ENCODE measurements around the gene ABHD8.

ABHD8 gene

GRCh38 chr19:17332677-17333581 lies 29.7 kb upstream of the ABHD8 start:
- DNase-seq = peak; percentile 64

DNA sequence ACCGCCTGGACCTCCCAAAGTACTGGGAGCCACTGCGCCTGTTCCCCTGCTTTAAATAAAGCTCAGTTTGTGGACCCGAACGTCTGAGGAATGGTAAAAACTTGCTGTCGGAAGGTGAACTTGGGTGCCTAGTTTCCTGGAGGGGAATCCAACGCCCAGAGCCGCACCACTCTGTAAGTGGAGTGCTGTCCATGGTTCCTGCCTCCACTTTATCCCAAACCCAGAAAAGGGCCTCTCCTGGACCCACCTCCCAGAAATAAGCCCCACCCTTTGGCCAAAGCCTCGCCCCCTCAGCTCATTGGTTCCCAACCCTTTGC lies 29.1 kb upstream of the ABHD8 start:
- no peak for DNase-seq

GRCh38 chr19:17331045-17331558 lies 27.9 kb upstream of the ABHD8 start:
- peak; percentile 20 for DNase-seq

DNA sequence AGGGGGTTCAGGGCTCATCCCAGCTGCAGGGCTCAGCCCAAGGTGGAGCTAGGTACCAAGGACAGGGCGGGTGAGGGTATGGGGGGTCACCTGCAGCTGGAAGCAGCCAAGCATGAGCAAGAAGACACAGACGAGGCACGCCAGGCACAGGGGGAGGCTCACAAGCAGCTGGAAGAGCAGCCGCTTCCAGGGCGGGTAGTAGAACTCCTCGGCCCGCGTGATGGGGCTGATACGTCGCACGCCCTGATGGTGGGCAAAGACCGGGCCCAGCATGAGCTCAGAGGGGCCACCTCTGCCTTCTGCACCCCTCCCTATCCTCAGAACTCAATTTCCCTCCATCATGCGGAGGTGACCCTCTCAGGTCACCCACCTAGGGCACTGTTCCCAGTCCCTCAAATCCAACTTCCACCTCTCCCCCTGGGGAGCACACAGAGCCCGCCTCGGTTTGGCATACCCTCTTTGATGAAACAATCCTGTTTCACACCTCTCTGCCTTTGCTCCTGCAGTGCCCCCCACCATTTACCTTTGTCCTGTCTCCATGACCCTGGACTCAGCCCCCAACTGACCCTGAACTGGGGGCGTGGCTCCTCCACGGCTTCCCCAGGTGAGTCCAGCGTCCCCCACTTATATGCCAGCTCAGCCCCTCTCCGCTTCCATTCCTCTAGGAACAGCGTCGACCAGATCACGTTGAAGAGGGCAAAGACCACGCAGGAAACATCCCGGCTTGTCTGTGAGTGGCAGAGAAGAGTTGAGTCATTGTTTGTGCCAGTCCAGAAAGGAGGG lies 27.2 kb upstream of the ABHD8 start:
- DNase-seq = no peak

DNA sequence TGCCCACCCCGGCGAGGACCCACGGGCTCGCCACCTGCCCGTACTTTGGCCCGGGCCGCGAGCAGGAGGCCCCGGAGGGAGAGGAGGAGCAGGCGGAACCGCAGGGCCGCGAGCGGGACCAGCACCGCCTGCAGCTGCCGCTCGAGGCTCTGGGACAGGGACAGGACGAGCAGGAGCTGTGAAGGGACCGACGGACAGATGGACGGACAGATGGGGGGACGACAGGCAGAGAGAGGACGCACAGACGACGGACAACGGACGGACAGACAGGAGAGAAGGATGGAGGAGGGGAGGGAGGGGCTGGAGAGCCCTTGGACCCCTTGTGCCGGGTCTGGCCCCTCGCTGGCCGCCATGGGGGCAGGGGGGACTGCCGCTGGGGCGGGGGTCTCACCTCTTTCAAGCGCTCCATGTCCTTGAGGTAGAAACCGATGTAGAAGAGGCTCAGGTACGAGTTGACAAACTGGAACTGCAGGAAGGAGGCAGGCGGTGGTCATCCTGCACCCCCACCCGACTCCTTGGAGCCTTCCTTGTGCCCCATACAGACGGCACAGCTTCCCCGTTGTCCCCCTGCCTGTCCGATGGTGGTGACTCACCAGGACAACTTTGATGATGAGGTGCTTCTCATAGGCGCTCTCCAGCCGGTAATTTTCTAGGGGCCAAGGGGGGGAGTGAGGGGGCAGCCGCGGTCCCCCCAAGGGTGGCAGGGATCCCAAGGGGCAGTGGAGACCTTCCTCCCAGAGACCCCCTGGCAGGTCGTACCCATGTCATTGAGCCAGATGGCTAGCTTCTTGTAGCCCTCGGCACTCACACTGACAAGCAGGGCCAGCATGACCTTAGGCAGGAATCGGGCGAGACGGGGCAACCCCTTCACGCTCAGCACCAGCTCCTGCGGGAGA lies 26.4 kb upstream of the ABHD8 start:
- DNase-seq = no peak

- DNase-seq = no peak
Observed at GRCh38 chr19:17328517-17329365, 25.5 kb upstream of the ABHD8 start.

DNA sequence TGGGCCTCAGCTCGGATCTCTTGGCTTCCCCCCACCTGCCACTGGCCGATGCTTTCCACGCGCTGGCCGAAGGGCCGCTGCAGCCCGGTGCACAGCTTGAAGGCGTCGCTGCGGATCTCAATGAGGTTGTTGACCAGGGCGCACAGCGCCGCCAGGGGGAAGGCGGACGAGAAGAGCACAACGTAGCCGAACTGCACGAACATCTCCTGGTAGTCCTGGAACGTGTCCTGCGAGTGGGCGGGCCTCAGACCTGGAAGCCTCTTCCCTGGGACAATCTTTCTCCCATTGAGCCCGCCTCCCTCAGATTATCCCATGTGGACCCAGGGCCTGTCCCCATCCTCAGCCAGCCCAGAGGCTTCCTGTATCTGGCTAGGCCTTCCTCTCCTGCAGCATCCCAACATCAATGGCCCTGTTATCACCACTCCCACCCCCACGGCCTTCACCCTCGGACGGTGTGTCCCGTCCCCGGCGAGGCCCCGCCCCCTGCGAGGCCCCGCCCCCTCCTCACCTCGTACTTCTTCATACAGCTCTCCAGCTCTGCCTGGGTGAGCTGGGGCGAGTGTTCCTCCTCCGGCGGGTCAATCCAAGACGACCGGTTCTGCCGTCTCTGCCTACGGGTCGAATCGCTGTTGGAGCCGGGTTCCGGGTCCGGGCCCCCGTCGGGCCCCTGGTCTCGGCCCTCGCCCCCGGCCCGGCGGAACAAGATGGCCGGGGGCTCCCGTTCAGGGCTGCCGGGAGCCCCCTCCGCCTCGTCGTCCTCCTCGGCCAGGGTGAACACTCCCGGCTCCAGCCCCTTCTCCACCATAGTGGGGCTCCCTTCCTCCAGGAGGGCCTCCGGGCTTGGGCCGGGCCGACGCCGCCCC lies 24.7 kb upstream of the ABHD8 start:
- DNase-seq = no peak

- DNase-seq = no peak
Observed at GRCh38 chr19:17327068-17327653, 23.9 kb upstream of the ABHD8 start.

- DNase-seq = no peak
Observed at GRCh38 chr19:17326595-17326966, 23.4 kb upstream of the ABHD8 start.

GRCh38 chr19:17325881-17326594 lies 22.8 kb upstream of the ABHD8 start:
- DNase-seq = no peak

- no peak for DNase-seq
Observed at GRCh38 chr19:17325133-17325532, 21.9 kb upstream of the ABHD8 start.

- no peak for DNase-seq
Observed at GRCh38 chr19:17324357-17325114, 21.3 kb upstream of the ABHD8 start.

DNA sequence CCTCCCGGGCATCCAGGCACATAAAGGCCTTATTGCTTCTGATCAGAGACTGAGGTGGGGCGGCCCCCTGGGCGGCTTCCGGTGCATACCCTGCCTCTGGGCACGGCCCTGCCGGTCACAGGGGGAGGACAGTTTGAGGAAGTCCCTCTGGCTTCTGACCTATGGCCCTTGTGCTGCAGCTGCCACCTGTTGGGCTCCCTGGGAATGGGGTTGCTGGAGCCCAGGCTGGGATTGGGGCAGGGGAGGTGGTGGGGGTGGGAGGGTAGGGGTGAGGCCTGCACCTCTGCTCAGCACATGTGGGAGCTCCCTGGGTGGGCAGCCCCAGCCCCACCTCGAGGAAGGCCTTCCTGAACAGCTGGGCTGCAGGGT lies 20.7 kb upstream of the ABHD8 start:
- no peak for DNase-seq

GRCh38 chr19:17323300-17323963 lies 20.2 kb upstream of the ABHD8 start:
- no peak for DNase-seq

- DNase-seq = no peak
Observed at GRCh38 chr19:17322854-17323253, 19.6 kb upstream of the ABHD8 start.

DNA sequence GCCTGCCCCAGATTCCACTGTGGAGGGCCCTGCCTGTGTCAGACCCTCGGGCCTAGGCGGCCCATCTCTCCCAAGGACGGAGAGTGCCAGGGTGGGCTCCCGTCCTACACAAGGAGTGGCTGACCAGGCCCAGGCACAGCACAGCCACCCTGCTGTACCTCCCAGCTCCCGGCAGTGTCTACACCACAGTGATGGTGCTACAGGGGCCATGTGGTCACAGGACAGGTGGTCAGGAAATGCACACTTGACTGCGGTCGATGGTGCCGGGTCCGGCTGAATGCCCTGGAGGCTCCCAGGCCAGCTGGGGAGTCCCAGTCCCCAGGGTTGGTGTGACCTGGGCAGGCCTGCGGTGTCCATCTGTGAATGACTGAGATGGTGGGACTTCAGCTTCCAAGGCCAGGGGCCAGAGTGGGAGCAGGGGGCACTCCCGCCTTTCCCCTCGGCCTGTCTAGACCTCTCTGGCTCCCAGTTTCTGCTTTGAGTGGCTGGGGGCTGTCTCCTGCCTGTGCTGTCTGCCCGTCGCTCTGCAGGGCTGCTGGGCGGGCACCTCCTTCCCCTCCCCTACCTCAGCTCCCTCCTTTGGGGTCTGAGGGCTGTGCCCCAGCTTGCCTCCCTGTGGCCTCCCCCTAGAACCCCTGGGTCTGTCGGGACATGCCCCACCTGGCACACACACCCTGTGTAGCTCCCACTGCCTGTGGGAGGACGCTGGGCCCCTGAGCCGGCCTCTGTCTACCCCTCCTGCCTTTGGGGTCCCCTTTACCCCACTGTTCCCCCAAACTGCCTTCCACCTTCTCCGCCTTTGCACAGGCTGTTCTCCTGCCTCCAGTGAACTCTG lies 18.6 kb upstream of the ABHD8 start:
- DNase-seq = no peak

GRCh38 chr19:17320435-17320834 lies 17.2 kb upstream of the ABHD8 start:
- DNase-seq = no peak
